ENCODE measurements around the gene ACAP1. TPM values are rescaled to one million over a fixed set of nuclear protein-coding genes. Genes with fewer than 3 reads are reported as not detected.
A peak's percentile ranks its signal among the peaks of the same experiment; 100 is the strongest.

The ACAP1 gene
- total and polyA plus RNA-seq, 4 donors, result 1.1 to 7.4 (median 4.7) TPM

GRCh38 chr17:7329374-7329996 is 6.8 kb upstream of the ACAP1 start (continued):
- TF ChIP-seq REST (IDR thresholded peaks at IDR 0.05), result peak; percentile 46
- TF ChIP-seq NR2F2 (IDR thresholded peaks at IDR 0.05), result peak; percentile 43

GRCh38 chr17:7329997-7330637 is 6.2 kb upstream of the ACAP1 start:
- 1% methylated on average over 34 of the region's 34 CpGs for WGBS
- peaks cover 8 to 22% (median 15%) of the 10 kb centered on the region in 4 donors for H3K4me1 ChIP-seq (ENCODE audit: control insufficient read depth in 4 of 4, insufficient read depth in 4 of 4, low read length in 3 of 4)
- H3K27ac ChIP-seq (ENCODE audit: low read depth in 1 of 2, low read length in 2 of 2), result peak overlapping the region; percentile 65 to 82

More at GRCh38 chr17:7329997-7330637, 6.2 kb upstream of the ACAP1 start:
- Histone ChIP-seq H3K9me3 (ENCODE audit: control insufficient read depth in 4 of 4, low read length in 3 of 4) (no peaks in the 10 kb centered on the region), H3K4me3 (ENCODE audit: low read depth in 1 of 3, low read length in 3 of 3) (peak overlapping the region; percentile 70 to 93 (median 84)), H3K9ac (ENCODE audit: low read depth in 1 of 2, low read length in 2 of 2) (peak overlapping the region in 1 of 2 donors; percentile 68), H3K36me3 (ENCODE audit: control insufficient read depth in 4 of 4, insufficient read depth in 3 of 4, low read depth in 1 of 4, low read length in 3 of 4) (peaks cover 0 to 14% (median 4%) of the 10 kb centered on the region in 4 donors), H3K27me3 (ENCODE audit: control insufficient read depth in 4 of 4, insufficient read depth in 4 of 4, low read length in 3 of 4) (no peaks in the 10 kb centered on the region)
- no peak for TF ChIP-seq EGR1 (IDR thresholded peaks at IDR 0.05; ENCODE audit: low read depth in 2 of 2)
- TF ChIP-seq NR2F2 (IDR thresholded peaks at IDR 0.05), result no peak
- no peak for TF ChIP-seq HNF4G (IDR thresholded peaks at IDR 0.05)
- TF ChIP-seq SP1 (IDR thresholded peaks at IDR 0.05), result no peak
- TF ChIP-seq RXRA (IDR thresholded peaks at IDR 0.05), result no peak
- no peak for TF ChIP-seq RAD21 (IDR thresholded peaks at IDR 0.05)
- no peak for TF ChIP-seq FOXA1 (IDR thresholded peaks at IDR 0.05)
- no peak for TF ChIP-seq YY1 (IDR thresholded peaks at IDR 0.05)
- TF ChIP-seq JUND (IDR thresholded peaks at IDR 0.05), result no peak
- no peak for TF ChIP-seq HNF4A (conservative IDR thresholded peaks at IDR 0.05)
- no peak for TF ChIP-seq ATF3 (IDR thresholded peaks at IDR 0.05)
- no peak for TF ChIP-seq MAX (IDR thresholded peaks at IDR 0.05)
- no peak for TF ChIP-seq ZBTB33 (IDR thresholded peaks at IDR 0.05)
- no peak for TF ChIP-seq FOXA2 (IDR thresholded peaks at IDR 0.05)
- TF ChIP-seq TAF1 (conservative IDR thresholded peaks at IDR 0.05), result no peak
- no peak for TF ChIP-seq REST (IDR thresholded peaks at IDR 0.05)
- peak; percentile 85 for DNase-seq (ENCODE audit: low spot score)
